Measurements from ENCODE around the gene MORF4L1. TPM values are rescaled to one million over a fixed set of nuclear protein-coding genes. Genes with fewer than 3 reads are reported as not detected.

Gene MORF4L1
- total RNA-seq, 4 donors from 2014 or later, result 149 to 330 (median 235) TPM

DNA sequence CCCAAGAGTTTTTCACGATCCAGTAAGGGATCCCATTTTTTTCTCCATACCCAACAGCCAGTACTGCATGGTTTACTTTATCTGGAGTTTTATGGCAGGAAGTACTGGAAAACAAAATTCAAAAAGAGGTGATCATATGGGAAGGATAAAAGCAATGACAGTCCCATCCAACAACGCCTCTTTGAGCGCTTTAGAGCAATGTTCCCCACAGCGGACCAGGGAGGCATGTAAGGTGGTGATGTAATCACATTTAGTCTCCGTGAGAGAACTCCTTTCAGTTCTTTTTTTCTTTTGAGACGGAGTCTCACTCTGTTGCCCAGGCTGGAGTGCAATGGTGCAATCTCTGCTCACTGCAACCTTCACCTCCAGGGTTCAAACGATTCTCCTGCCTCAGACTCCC, 50.3 kb downstream of the MORF4L1 start:
- Histone ChIP-seq H3K4me1 (no peaks in the 10 kb centered on the region), H3K9me3 (no peaks in the 10 kb centered on the region), H3K4me3 (no peak overlapping the region), H3K27me3 (no peaks in the 10 kb centered on the region), H3K27ac (no peak overlapping the region), H3K36me3 (peaks cover 0 to 23% (median 2%) of the 10 kb centered on the region in 4 donors)
- in situ Hi-C loops (cut with MboI; ENCODE audit: low pct_ligation_motif_present in 1 of 4, low pct_unique_long_range_greater_than_20kb in 1 of 4, low sequenced_read_pairs in 3 of 4), result loop anchor here in 3 of 4 donors (25.0 kb wide), 1 partner anchor 264 kb away; no protein-coding TSS in a partner anchor
- intact Hi-C loops (cut with DNase I; ENCODE audit: low total_unique reads), result no loop called here
- 66 to 77% methylated on average over 6 to 7 of the region's 7 CpGs for WGBS, 2 donors (ENCODE audit: low coverage in 1 of 2)
- no peak for TF ChIP-seq POLR2A (IDR thresholded peaks at IDR 0.05)
- no peak for TF ChIP-seq EP300 (IDR thresholded peaks at IDR 0.05; ENCODE audit: low read depth)
- no peak for TF ChIP-seq POLR2AphosphoS5 (IDR thresholded peaks at IDR 0.05)
- TF ChIP-seq, protein P1, sequence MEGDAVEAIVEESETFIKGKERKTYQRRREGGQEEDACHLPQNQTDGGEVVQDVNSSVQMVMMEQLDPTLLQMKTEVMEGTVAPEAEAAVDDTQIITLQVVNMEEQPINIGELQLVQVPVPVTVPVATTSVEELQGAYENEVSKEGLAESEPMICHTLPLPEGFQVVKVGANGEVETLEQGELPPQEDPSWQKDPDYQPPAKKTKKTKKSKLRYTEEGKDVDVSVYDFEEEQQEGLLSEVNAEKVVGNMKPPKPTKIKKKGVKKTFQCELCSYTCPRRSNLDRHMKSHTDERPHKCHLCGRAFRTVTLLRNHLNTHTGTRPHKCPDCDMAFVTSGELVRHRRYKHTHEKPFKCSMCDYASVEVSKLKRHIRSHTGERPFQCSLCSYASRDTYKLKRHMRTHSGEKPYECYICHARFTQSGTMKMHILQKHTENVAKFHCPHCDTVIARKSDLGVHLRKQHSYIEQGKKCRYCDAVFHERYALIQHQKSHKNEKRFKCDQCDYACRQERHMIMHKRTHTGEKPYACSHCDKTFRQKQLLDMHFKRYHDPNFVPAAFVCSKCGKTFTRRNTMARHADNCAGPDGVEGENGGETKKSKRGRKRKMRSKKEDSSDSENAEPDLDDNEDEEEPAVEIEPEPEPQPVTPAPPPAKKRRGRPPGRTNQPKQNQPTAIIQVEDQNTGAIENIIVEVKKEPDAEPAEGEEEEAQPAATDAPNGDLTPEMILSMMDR (IDR thresholded peaks at IDR 0.05), result no peak
- DNase-seq, result no peak

GRCh38 chr15:78923480-78924360, 51.0 kb downstream of the MORF4L1 start:
- peaks cover 0 to 23% (median 2%) of the 10 kb centered on the region in 4 donors for H3K36me3 ChIP-seq
- intact Hi-C loops (cut with DNase I; ENCODE audit: low total_unique reads), result no loop called here
- WGBS, 2 donors (ENCODE audit: low coverage in 1 of 2), result 90 to 92% methylated on average over 9 to 18 of the region's 18 CpGs
- TF ChIP-seq, protein P1 (IDR thresholded peaks at IDR 0.05), result no peak
- TF ChIP-seq EP300 (IDR thresholded peaks at IDR 0.05; ENCODE audit: low read depth), result no peak
- no peak overlapping the region for H3K27ac ChIP-seq
- no peaks in the 10 kb centered on the region for H3K4me1 ChIP-seq
- H3K4me3 ChIP-seq, result no peak overlapping the region
- no peaks in the 10 kb centered on the region for H3K9me3 ChIP-seq
- in situ Hi-C loops (cut with MboI; ENCODE audit: low pct_ligation_motif_present in 1 of 4, low pct_unique_long_range_greater_than_20kb in 1 of 4, low sequenced_read_pairs in 3 of 4), result loop anchor here in 3 of 4 donors (25.0 kb wide), 1 partner anchor 264 kb away; no protein-coding TSS in a partner anchor
- H3K27me3 ChIP-seq, result no peaks in the 10 kb centered on the region
- DNase-seq, result no peak

- TF ChIP-seq POLR2A (IDR thresholded peaks at IDR 0.05), result no peak
- TF ChIP-seq POLR2AphosphoS5 (IDR thresholded peaks at IDR 0.05), result no peak
- TF ChIP-seq, protein P1 (IDR thresholded peaks at IDR 0.05), result no peak
- no peak for TF ChIP-seq EP300 (IDR thresholded peaks at IDR 0.05; ENCODE audit: low read depth)
- Histone ChIP-seq H3K9me3 (no peaks in the 10 kb centered on the region), H3K27ac (no peak overlapping the region), H3K4me3 (no peak overlapping the region), H3K27me3 (no peaks in the 10 kb centered on the region), H3K4me1 (no peaks in the 10 kb centered on the region), H3K36me3 (peaks cover 0 to 23% (median 0%) of the 10 kb centered on the region in 4 donors)
- no peak for DNase-seq
- WGBS, 2 donors (ENCODE audit: low coverage in 1 of 2), result 89% methylated on average over 9 of the region's 10 CpGs; no CpG with 5 or more reads in 1 of the 2 donors
- in situ Hi-C loops (cut with MboI; ENCODE audit: low pct_ligation_motif_present in 1 of 4, low pct_unique_long_range_greater_than_20kb in 1 of 4, low sequenced_read_pairs in 3 of 4) (no loop called here), intact Hi-C loops (cut with DNase I; ENCODE audit: low total_unique reads) (no loop called here)
These were observed 52.5 kb downstream of the MORF4L1 start for GRCh38 chr15:78925076-78925624.

GRCh38 chr15:78925956-78926743, 53.5 kb downstream of the MORF4L1 start:
- H3K27ac ChIP-seq, result no peak overlapping the region
- no peak for DNase-seq
- no peaks in the 10 kb centered on the region for H3K9me3 ChIP-seq
- TF ChIP-seq POLR2AphosphoS5 (IDR thresholded peaks at IDR 0.05), result no peak
- TF ChIP-seq EP300 (IDR thresholded peaks at IDR 0.05; ENCODE audit: low read depth), result no peak
- no peak for TF ChIP-seq POLR2A (IDR thresholded peaks at IDR 0.05)
- WGBS, 2 donors (ENCODE audit: low coverage in 1 of 2), result 95% methylated on average over 5 of the region's 5 CpGs; no CpG with 5 or more reads in 1 of the 2 donors
- intact Hi-C loops (cut with DNase I; ENCODE audit: low total_unique reads) (no loop called here), in situ Hi-C loops (cut with MboI; ENCODE audit: low pct_ligation_motif_present in 1 of 4, low pct_unique_long_range_greater_than_20kb in 1 of 4, low sequenced_read_pairs in 3 of 4) (no loop called here)
- H3K36me3 ChIP-seq, result peaks cover 0 to 18% (median 0%) of the 10 kb centered on the region in 4 donors
- H3K4me3 ChIP-seq, result no peak overlapping the region
- no peaks in the 10 kb centered on the region for H3K27me3 ChIP-seq
- H3K4me1 ChIP-seq, result no peaks in the 10 kb centered on the region
